HG02943 (cell line): ENCODE data around the gene OLFML3.
"Not testable (repeated sequence)": the region's sequence is repeated elsewhere in the genome, so short reads cannot be mapped to it uniquely, and the experiment has no call there.

Experiments used
- ATAC-seq: cut with Tn5 transposase; IDR thresholded peaks from one replicate; pipeline ENCODE4 v1.9.1; 2021; ENCODE audit warnings: mild to moderate bottlenecking, low read depth, moderate library complexity; ENCODE audit not compliant: unreplicated experiment

OLFML3 gene

GRCh38 chr1:114019724-114020123 is 40.5 kb downstream of the OLFML3 start:
- not testable (repeated sequence) for ATAC-seq

GRCh38 chr1:114021665-114022099 is 42.4 kb downstream of the OLFML3 start:
- no peak for ATAC-seq

- no peak for ATAC-seq
Measured at GRCh38 chr1:114022877-114023276, 43.6 kb downstream of the OLFML3 start.

GRCh38 chr1:114023377-114023776 is 44.1 kb downstream of the OLFML3 start:
- ATAC-seq: no peak

- no peak for ATAC-seq
Measured at GRCh38 chr1:114024049-114024448, 44.8 kb downstream of the OLFML3 start.

- ATAC-seq: no peak
Measured at GRCh38 chr1:114025609-114026401, 46.5 kb downstream of the OLFML3 start.

DNA sequence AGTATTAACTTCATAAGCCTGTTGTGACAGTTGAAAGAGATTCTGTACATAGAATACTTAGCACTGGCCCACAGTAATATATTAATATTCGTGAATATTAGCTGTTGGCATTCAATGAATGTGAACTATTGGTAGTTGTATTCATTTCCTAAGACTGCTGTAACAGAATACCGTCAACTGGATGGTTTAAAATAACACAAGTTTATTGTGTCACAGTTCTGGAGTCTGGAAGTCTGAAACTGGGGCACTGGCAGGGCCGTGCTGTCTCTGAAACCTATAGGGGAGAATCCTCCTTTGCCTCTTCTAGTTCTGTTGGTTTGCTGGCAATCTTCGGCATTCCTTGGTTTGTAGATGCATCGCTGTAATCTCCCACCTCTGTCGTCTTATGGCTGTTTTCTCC is 47.5 kb downstream of the OLFML3 start:
- no peak for ATAC-seq
